HCT116 (cell line): ENCODE data around the gene KRIT1.

Experiments
- EZH2 ChIP-seq: fragments of 200-600 bp; sonication (generic); IDR thresholded peaks from 2 replicates; pipeline ENCODE4 v1.6.1; 2017; ENCODE audit warnings: antibody characterized with exemption, mixed run types
- JUND ChIP-seq: IDR thresholded peaks from 2 replicates; pipeline ENCODE4 v1.6.1; 2012

- TF ChIP-seq JUND (no peak), EZH2 (no peak)
Measured at GRCh38 chr7:92295391-92295790, 49.7 kb upstream of the KRIT1 start.
